ENCODE results near the gene PLXDC2.

DNA sequence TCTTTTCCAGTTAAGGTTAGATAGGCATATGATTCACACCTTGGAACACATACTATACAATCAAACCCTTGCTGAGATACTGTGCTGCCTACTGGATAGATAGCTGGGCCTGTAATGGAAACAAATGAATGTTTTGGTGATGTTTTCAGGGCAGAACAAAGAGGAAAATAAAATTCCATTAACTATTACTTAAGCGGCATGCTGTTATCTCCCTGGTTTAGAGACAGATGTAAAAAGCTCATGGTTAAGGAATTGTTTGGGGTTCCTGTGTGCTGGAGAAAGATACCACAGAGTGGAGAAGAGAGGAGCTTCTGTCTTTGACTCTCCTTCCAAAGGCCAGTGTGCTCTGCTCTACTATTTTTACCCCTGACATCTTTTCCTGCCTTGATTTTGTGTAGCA is 341.1 kb downstream of the PLXDC2 start:
- TF ChIP-seq CTCF (conservative IDR thresholded peaks at IDR 0.05; ENCODE audit: low read depth, low read length) = no peak
- TF ChIP-seq EZH2 (IDR thresholded peaks at IDR 0.05; ENCODE audit: low read length, unreplicated experiment) = no peak
- no peak for TF ChIP-seq EZH2phosphoT487 (IDR thresholded peaks at IDR 0.05; ENCODE audit: borderline replicate concordance, low read length)
